Spleen (tissue), 11 donors: ENCODE results near the gene SCRN2. TPM values are rescaled to one million over a fixed set of nuclear protein-coding genes. Genes with fewer than 3 reads are reported as not detected.

ENCODE experiments used
- DNase-seq: peaks from one replicate; pipeline ENCODE4 v3.0.0-alpha.2; 2020
- H3K27ac ChIP-seq, 8 donors: fragments of 200-600 bp; sonication (generic) in 7 of 8; 1 replicate in 4 of 8; 2 replicates in 4 of 8; pipeline versions ENCODE4 v1.5.0 to v1.8.0; 2016 to 2021; ENCODE audit warnings: inconsistent platforms in 4 of 8, mild to moderate bottlenecking in 4 of 8, moderate library complexity in 1 of 8
- H3K27me3 ChIP-seq, 7 donors: fragments of 200-600 bp; sonication (generic) in 6 of 7; replicated peaks in 1 of 7; 1 replicate in 4 of 7; 2 replicates in 3 of 7; pipeline versions ENCODE4 v1.5.0 to v1.8.0; 2016 to 2021; ENCODE audit warnings: inconsistent platforms in 3 of 7, mild to moderate bottlenecking in 1 of 7
- H3K36me3 ChIP-seq, 6 donors: fragments of 200-600 bp; sonication (generic) in 5 of 6; 1 replicate in 4 of 6; 2 replicates in 2 of 6; pipeline versions ENCODE4 v1.5.0 to v1.8.0; 2016 to 2021; ENCODE audit warnings: inconsistent platforms in 2 of 6
- H3K4me1 ChIP-seq, 6 donors: fragments of 200-600 bp; sonication (generic) in 5 of 6; 1 replicate in 3 of 6; 2 replicates in 3 of 6; pipeline versions ENCODE4 v1.5.0 to v1.8.0; 2016 to 2021; ENCODE audit warnings: inconsistent platforms in 3 of 6
- H3K4me3 ChIP-seq, 8 donors: fragments of 200-600 bp; sonication (generic) in 7 of 8; 1 replicate in 4 of 8; 2 replicates in 4 of 8; pipeline versions ENCODE4 v1.5.0 to v1.8.0; 2016 to 2021; ENCODE audit warnings: inconsistent platforms in 4 of 8, mild to moderate bottlenecking in 4 of 8, moderate library complexity in 2 of 8
- H3K9me3 ChIP-seq, 8 donors: fragments of 200-600 bp; sonication (generic) in 7 of 8; 1 replicate in 4 of 8; 2 replicates in 4 of 8; pipeline versions ENCODE4 v1.5.0 to v1.8.0; 2016 to 2021; ENCODE audit warnings: inconsistent platforms in 4 of 8
- POLR2A ChIP-seq, 3 donors: fragments of 450-650 bp; IDR thresholded peaks; one replicate each; pipeline ENCODE4 v1.5.1; 2017; ENCODE audit warnings: antibody characterized with exemption in 3 of 3, mild to moderate bottlenecking in 1 of 3
- POLR2AphosphoS5 ChIP-seq, 3 donors: sonication (generic); formaldehyde crosslinking; IDR thresholded peaks; one replicate each; pipeline ENCODE4 v1.5.1; 2017; ENCODE audit warnings: antibody characterized with exemption in 3 of 3
- WGBS, 5 donors: extraction: QIAGEN DNeasy Blood & Tissue Kit in 3 of 5; methylation state at CpG; one replicate each; pipeline versions ENCODE4 v1.1.5 to v1.1.7; 2013 to 2018; 5-methylcytosine and 5-hydroxymethylcytosine counted together
- intact Hi-C: fragments of 100-400 bp; cut with DNase I; formaldehyde crosslinking; loops from one replicate; pipeline ENCODE4 v1.15.0; 2023; ENCODE audit warnings: low total_unique reads
- polyA plus RNA-seq, 3 donors: library from polyadenylated mRNA; stranded (reverse); fragments of 200-250 nt; gene quantifications; one replicate each; pipeline ENCODE4 v1.2.1, GENCODE V29; 2013
- total RNA-seq, 7 donors: library from RNA; depleted of rRNA in 3 of 7; stranded (reverse); fragments of >200 nt in 3 of 7; fragmentation: NEBNext Ultra II Directional in 4 of 7; extraction: Animal tissue kit (Norgen Biotek cat#: 25700) in 4 of 7; gene quantifications; one replicate each; pipeline versions ENCODE4 v1.1.0 to v1.2.1, GENCODE V29; 2016 to 2021
- TF ChIP-seq, protein P1 (sequence below), 11 experiments: fragments of 200-600 bp in 7 of 11; fragments of 450-650 bp in 4 of 11; sonication (generic) in 4 of 11; IDR thresholded peaks in 8 of 11; conservative IDR thresholded peaks in 3 of 11; 1 replicate in 7 of 11; 2 replicates in 4 of 11; pipeline versions ENCODE4 v1.4.0 to v1.8.0; 2016 to 2021; ENCODE audit warnings: antibody characterized with exemption in 11 of 11, inconsistent platforms in 4 of 11, mild to moderate bottlenecking in 1 of 11
- donor health status: healthy with polysubstance abuse.
- donor health status: DM: no; HTN: no; CAD: no; lungs with moderate emphysema.
- donor health status: DM: no; HTN: no; CAD: no.
- donor health status: Bipolar disorder and iron deficiency.
- donor health status: healthy.
- donor health status: DM: no; HTN: no; CAD: no.
- donor health status: DM: yes; HTN: yes; CAD: no.

Gene SCRN2
- total and polyA plus RNA-seq, 10 donors, result 37.5 to 59.4 (median 49.7) TPM

GRCh38 chr17:47852113-47852949, 11.3 kb upstream of the SCRN2 start:
- intact Hi-C loops, result loop anchor here (10.0 kb wide), 1 partner anchor 872 kb away; the partner anchor contains the start of genes HOXB13, PRAC1 and PRAC2
- WGBS, 5 donors, result 30 to 58% (median 33%) methylated on average over 32 of the region's 32 CpGs

DNA sequence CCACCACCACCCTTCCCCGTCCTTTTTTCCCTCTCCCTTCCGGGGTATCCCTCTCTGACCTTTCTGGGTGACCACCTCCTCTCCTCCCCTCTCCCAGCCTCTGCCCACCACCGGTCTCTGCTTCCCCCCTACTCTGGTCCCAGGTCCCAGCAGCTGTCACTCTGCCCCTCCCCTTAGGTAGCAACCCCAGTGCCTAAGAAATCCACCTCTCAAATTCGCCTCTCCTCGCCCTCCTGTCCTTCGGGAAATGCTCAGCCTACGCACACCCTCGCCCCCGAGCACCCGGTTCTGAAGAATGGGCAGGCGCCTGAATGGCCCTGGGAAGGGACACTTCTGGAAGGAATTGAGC, 10.7 kb upstream of the SCRN2 start:
- Histone ChIP-seq H3K9me3 (no peaks in the 10 kb centered on the region), H3K4me1 (peaks cover 14 to 53% (median 38%) of the 10 kb centered on the region in 6 donors), H3K4me3 (peak overlapping the region in 1 of 8 donors; percentile 67), H3K27me3 (peaks cover 4 to 98% (median 72%) of the 10 kb centered on the region in 7 donors), H3K36me3 (no peaks in the 10 kb centered on the region), H3K27ac (no peak overlapping the region)
- intact Hi-C loops, result loop anchor here (10.0 kb wide), 1 partner anchor 873 kb away; the partner anchor contains the start of genes HOXB13, PRAC1 and PRAC2
- TF ChIP-seq POLR2A (IDR thresholded peaks at IDR 0.05) (no peak), POLR2AphosphoS5 (IDR thresholded peaks at IDR 0.05) (no peak)
- TF ChIP-seq, protein P1, sequence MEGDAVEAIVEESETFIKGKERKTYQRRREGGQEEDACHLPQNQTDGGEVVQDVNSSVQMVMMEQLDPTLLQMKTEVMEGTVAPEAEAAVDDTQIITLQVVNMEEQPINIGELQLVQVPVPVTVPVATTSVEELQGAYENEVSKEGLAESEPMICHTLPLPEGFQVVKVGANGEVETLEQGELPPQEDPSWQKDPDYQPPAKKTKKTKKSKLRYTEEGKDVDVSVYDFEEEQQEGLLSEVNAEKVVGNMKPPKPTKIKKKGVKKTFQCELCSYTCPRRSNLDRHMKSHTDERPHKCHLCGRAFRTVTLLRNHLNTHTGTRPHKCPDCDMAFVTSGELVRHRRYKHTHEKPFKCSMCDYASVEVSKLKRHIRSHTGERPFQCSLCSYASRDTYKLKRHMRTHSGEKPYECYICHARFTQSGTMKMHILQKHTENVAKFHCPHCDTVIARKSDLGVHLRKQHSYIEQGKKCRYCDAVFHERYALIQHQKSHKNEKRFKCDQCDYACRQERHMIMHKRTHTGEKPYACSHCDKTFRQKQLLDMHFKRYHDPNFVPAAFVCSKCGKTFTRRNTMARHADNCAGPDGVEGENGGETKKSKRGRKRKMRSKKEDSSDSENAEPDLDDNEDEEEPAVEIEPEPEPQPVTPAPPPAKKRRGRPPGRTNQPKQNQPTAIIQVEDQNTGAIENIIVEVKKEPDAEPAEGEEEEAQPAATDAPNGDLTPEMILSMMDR (IDR thresholded peaks at IDR 0.05 in 8 of 11, conservative IDR thresholded peaks at IDR 0.05 in 3 of 11), result no peak
- DNase-seq, result no peak
- 30 to 44% (median 41%) methylated on average over 11 of the region's 11 CpGs for WGBS, 5 donors

More at GRCh38 chr17:47852113-47852949, 11.3 kb upstream of the SCRN2 start:
- peak overlapping the region in 1 of 8 donors; percentile 67 for H3K4me3 ChIP-seq
- H3K9me3 ChIP-seq, result no peaks in the 10 kb centered on the region
- TF ChIP-seq, protein P1 (IDR thresholded peaks at IDR 0.05 in 8 of 11, conservative IDR thresholded peaks at IDR 0.05 in 3 of 11), result no peak
- no peak for TF ChIP-seq POLR2AphosphoS5 (IDR thresholded peaks at IDR 0.05)
- no peak for TF ChIP-seq POLR2A (IDR thresholded peaks at IDR 0.05)
- no peaks in the 10 kb centered on the region for H3K36me3 ChIP-seq
- H3K4me1 ChIP-seq, result peaks cover 14 to 47% (median 33%) of the 10 kb centered on the region in 6 donors
- no peak overlapping the region for H3K27ac ChIP-seq
- H3K27me3 ChIP-seq, result peaks cover 4 to 97% (median 67%) of the 10 kb centered on the region in 7 donors
- no peak for DNase-seq

GRCh38 chr17:47850692-47851573, 9.9 kb upstream of the SCRN2 start, which contains the start of gene SP6:
SP6 (minus strand) TSS chr17:47851163; CDS start chr17:47848429, 2,734 bp downstream.
- H3K4me1 ChIP-seq, result peaks cover 14 to 54% (median 39%) of the 10 kb centered on the region in 6 donors
- peak within 1 kb of the TSS in 6 of 8 donors; percentile 5 to 74 (median 50) for H3K27ac ChIP-seq
- no peaks in the 10 kb centered on the region for H3K9me3 ChIP-seq
- TF ChIP-seq, protein P1 (IDR thresholded peaks at IDR 0.05 in 8 of 11, conservative IDR thresholded peaks at IDR 0.05 in 3 of 11), result peak in 2 of 11 experiments; percentile 22 to 30
- TF ChIP-seq POLR2AphosphoS5 (IDR thresholded peaks at IDR 0.05) (peak in 2 of 3 donors; percentile 45 to 72), POLR2A (IDR thresholded peaks at IDR 0.05) (no peak)
- intact Hi-C loops, result loop anchor here (10.0 kb wide), 1 partner anchor 874 kb away; the partner anchor contains the start of genes HOXB13, PRAC1 and PRAC2
- H3K36me3 ChIP-seq, result no peaks in the 10 kb centered on the region
- peaks cover 4 to 100% (median 79%) of the 10 kb centered on the region in 7 donors for H3K27me3 ChIP-seq
- H3K4me3 ChIP-seq, result peak within 1 kb of the TSS; percentile 12 to 67 (median 28)
- DNase-seq, result peak; percentile 85
- 5 to 10% (median 7%) methylated on average over 41 to 71 of the region's 71 CpGs for WGBS, 5 donors
